GM12873 (cell line): ENCODE measurements around the gene TH.

Source experiments
- TF ChIP-seq, protein P1 (sequence below): IDR thresholded peaks from 2 replicates; pipeline ENCODE4 v1.5.1; 2012; ENCODE audit warnings: low read depth, mild to moderate bottlenecking, moderate library complexity, low read length, control low read depth; ENCODE audit not compliant: insufficient read depth; ENCODE audit errors: missing control alignments

Gene TH

DNA sequence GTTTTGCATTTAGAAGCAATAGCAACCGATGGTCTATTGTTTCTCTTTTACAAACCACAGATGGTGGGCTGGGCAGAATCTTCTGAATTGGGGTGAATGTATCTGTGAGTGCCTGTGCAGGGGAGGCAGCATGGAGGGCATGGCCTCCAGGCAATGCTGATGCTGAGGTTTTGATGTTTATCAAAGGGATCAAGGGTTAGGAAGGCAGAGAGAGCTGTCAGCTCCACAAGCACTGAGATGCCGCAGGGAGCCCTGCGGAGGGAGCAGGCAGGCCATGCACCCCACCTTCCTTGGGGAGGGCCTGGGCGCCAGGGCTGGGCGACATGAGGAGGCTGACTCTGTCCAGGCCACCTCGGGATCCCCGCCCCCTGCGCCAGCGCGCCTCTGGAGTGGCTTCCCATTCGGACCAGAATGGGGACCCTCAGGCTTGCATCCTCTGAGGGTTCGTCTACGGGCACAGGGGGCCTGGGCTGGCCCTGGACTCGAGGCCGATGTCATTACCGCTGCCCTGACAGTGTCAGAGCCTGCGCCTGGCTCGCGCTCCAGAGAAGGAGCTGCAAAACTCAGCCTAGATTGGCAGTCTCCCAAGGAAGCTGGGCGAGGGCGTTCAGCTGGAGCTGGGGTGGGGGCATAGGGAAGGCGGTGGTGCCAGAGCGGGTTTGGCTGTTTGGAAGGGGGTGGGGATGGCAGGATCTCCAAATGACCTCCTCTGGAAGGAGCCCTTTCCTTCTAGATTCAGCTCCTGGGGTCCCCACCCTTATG, 13.9 kb upstream of the TH start:
- TF ChIP-seq, protein P1, sequence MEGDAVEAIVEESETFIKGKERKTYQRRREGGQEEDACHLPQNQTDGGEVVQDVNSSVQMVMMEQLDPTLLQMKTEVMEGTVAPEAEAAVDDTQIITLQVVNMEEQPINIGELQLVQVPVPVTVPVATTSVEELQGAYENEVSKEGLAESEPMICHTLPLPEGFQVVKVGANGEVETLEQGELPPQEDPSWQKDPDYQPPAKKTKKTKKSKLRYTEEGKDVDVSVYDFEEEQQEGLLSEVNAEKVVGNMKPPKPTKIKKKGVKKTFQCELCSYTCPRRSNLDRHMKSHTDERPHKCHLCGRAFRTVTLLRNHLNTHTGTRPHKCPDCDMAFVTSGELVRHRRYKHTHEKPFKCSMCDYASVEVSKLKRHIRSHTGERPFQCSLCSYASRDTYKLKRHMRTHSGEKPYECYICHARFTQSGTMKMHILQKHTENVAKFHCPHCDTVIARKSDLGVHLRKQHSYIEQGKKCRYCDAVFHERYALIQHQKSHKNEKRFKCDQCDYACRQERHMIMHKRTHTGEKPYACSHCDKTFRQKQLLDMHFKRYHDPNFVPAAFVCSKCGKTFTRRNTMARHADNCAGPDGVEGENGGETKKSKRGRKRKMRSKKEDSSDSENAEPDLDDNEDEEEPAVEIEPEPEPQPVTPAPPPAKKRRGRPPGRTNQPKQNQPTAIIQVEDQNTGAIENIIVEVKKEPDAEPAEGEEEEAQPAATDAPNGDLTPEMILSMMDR: no peak

GRCh38 chr11:2182692-2183474, 11.3 kb upstream of the TH start:
- TF ChIP-seq, protein P1: no peak

DNA sequence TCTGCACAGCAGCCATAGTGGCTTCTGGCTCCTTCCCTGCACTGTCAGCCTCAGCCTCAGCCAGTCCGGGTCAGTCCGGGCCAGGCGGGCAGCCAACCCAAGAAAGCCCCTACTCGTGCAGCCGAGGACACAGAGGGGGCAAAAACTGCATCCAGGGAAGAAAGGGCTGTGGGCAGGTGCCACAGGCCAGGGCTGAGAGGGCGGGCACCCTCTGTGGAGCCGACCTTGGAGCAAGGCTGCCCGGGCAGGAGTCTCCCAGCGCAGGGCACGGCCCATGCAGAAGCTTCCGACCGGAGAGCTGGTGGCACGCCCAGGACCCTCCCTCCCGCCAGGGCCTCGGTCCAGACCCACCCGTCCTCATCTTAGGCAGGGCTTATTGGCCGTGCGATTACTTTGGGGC, 10.5 kb upstream of the TH start:
- TF ChIP-seq, protein P1: no peak

- TF ChIP-seq, protein P1: no peak
Measured at GRCh38 chr11:2180789-2181370, 9.3 kb upstream of the TH start.

- TF ChIP-seq, protein P1: no peak
Measured at GRCh38 chr11:2180347-2180746, 8.7 kb upstream of the TH start.

DNA sequence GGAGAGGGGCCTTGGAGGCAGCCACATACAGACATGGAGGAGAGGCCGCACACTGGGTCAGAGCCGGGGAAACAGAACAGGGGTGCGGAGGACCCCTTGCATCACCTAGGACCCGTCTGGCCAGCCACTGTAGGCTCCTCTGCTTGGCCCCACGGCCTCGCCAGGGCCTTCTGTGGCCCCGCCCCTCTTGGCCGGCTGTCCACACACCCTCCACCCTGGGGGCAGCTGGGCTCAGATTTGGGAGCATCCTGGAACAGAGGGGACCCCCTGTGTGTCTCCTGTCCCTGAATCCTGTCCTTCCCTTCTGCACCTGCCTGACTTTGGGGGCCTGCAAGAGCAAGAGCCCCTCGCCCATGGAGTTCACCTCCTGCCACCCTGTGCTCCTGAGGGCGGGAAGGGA, 7.9 kb upstream of the TH start:
- TF ChIP-seq, protein P1: no peak

DNA sequence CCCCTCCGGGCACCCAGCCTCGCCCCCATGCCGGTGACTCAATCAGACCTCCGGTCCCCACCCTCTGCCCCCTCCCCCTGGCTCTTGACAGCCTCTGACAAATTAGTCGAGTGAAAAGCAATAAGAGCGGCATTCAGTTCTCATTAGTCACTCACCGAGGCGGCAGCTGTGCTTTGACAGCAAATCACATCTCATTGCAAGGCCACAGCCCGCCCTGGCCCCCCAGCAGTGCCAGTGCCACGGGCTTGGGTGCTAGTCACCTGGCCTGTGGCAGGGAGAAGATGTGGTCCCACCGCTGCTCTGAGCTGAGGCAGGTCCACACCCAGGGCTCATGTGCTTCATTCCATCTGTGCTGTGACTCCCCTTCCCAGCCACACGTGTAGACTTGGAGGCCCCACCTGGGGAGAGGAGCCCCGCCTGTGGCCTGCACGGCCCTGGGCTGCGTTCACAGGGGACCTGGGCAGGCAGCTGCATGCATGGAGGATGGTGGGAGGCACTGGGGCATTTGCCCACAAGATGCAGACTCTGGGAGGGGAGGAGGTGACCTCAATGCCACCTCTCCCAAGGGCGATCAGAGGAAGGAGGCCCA, 7.4 kb upstream of the TH start:
- TF ChIP-seq, protein P1: no peak
